ENCODE measurements around the gene TMEM132C.

The TMEM132C gene

GRCh38 chr12:128288357-128288756, 21.4 kb downstream of the TMEM132C start:
- no peak for DNase-seq (ENCODE audit: low spot score)

- DNase-seq (ENCODE audit: low spot score), result no peak
Measured at GRCh38 chr12:128288896-128289295, 21.9 kb downstream of the TMEM132C start.

DNA sequence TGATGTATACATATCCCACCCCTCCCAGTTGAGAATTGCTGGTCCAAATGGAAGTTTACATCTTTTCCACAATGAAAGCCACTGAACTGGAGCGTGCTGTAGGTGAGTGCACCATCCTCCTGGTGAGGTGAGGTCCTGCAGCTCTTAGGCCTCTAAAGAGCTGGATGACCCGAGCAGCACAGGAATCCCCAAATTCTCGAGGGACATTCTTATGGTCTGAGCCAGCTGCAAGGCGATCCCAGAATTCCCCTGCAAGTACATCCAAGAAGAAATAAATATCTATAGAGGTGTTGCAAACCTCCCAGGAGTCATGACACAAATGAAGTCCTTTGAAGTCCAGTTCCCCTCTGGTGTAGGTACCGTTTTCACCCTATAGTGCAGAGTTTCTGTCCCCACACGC, 24.0 kb downstream of the TMEM132C start:
- DNase-seq (ENCODE audit: low spot score), result no peak

DNA sequence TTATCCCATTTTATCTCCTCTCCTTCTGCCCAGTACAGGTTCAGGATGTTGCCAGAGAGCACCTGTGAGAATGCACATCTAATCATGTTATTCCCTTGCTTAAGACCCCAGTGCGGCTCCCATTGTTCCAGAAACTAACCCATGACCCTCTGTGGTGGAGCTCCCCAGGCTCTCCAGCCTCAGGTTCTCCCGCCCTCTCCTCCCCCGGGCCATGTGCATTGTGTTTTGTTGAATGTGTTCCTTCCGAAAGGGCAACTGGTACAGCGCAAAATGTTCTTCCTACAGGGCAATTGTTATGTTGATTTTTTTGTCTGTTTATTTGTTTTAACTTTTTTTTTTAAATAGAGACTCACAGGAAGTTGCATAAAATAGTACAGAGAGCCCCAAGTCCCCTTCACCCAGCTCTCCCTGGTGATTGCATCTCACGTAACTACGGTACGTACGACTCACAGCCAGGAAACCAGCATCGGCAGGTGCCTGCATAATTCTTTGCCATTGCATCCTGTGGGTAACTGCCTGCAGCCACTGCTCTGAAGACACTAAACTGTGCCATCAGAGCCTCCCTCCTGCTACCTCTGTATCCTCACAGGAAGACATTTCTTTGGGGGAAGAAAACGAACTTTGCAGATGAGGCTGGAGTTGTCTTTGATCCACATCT, 31.2 kb downstream of the TMEM132C start:
- DNase-seq (ENCODE audit: low spot score), result no peak

GRCh38 chr12:128305336-128305892, 38.4 kb downstream of the TMEM132C start:
- no peak for DNase-seq (ENCODE audit: low spot score)

- DNase-seq (ENCODE audit: low spot score), result no peak
Measured at GRCh38 chr12:128307791-128308190, 40.8 kb downstream of the TMEM132C start.

DNA sequence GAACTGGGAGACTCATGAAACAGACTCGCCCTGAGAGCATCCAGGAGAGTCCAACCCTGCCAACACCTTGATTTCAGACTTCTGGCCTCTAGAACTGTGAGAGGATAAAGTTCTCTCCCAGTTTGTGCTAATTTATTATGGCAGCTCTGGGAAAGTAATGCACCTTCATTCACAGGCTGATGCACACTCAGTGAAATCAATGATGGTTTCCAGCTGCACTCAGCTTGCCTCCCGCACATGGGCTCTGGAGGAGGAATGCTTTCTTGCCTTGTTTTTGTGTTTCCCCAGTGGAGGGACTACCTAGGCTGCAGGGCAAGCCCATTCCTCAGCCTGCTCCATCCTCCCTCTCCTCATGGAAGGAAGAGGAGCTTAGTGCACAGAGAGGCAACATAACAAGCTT, 45.7 kb downstream of the TMEM132C start:
- no peak for DNase-seq (ENCODE audit: low spot score)

DNA sequence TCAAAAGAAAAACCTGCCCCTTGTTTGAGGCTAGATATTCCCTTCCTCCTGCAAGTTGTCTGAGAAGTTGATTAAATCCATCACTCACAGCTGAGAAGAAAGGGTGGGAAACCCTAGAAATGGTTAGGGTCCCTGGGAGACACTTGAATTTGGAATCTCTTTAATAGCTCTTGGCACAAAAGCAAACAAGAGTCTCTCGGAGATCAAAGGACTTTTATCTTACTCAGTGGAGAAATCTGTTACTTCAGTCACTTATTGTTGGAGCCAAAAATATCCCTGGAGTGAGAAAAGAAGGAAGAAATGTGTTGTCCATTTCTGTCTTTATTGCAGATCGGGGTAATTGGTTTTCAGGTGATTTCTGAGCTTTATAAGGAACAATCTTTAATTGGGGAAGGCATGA, 47.0 kb downstream of the TMEM132C start:
- no peak for DNase-seq (ENCODE audit: low spot score)

DNA sequence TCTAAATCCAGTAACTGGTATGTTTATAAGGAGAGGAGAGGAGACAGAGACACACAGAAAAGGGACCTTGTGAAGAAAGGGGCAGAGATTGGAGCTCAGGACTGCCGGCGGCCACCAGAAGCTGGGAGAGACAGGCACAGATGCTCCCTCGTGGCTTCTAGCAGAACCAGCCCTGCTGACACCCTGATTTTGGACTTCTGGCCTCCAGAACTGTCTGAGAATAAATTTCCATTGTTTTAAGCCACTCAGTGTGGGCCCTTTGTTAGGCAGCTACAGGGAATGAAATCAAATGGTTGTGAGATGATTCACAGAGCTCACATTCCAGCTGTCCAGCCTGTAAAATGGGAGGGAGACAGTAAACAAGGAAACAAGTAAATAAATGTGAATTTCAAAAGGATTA, 47.6 kb downstream of the TMEM132C start:
- DNase-seq (ENCODE audit: low spot score), result peak; percentile 80

- no peak for DNase-seq (ENCODE audit: low spot score)
Measured at GRCh38 chr12:128316078-128316477, 49.1 kb downstream of the TMEM132C start.

DNA sequence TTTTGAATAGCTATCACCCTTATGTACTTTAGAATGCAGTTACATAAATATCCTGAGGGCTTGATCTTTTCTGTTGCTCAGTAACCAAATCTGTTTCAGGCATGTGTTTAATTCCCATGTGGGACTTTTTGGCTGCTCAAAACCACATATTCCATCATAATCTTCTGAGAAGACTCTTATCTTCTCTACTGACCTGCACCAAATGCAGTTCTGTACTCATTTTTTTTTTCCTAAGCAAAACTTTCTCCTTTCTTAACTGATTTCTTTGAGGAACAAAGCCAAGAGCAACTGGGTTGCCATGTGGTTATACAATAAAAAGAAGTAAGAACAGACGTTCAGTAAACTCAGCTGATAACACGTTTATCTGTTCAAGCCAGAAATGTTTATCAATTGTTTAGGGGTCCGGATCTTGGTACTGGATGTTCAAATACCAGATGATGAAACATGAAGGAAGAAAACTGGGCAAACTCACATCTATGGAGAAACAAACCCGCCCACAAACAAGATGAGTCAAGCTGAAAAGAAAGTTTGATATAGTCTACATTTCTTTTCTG, 50.1 kb downstream of the TMEM132C start:
- no peak for DNase-seq (ENCODE audit: low spot score)

DNA sequence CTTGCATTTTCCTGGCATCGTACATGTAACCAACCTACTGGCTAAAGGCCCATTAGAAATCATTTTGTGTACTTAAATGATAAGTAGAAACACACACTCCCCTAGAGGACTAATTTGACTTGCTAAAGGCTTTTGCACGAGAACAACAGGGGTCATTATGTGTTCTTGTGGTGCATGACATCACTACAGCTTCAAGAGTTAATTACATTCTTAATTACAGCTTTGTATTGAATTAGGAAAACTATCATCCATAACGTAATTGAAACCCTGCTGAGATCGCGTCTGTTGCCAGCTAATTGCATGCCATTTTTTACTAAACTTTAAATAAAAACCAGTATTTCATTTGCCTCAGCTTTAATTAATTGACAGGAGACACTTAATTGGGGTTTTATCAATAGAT, 51.4 kb downstream of the TMEM132C start:
- DNase-seq (ENCODE audit: low spot score), result peak; percentile 64

DNA sequence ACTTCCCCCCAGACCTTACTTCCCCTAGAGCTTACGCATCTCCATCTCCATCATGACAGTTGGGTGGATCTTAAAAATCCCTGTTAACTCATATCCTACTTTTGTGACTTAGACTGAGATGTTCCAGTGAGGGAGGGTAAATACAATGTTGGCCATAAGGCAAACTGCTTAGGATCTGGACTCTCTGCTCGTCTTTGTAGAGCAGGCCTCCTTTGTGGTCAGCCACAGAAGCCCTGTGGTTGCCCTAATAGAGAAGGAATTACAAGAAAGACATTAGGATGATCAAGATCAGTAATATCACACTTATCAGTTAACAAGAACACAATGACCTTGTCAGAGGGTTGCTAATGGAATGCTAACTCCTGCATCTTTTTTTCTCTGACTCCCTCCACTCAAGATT, 52.0 kb downstream of the TMEM132C start:
- no peak for DNase-seq (ENCODE audit: low spot score)

GRCh38 chr12:128322341-128322740, 55.4 kb downstream of the TMEM132C start:
- no peak for DNase-seq (ENCODE audit: low spot score)

DNA sequence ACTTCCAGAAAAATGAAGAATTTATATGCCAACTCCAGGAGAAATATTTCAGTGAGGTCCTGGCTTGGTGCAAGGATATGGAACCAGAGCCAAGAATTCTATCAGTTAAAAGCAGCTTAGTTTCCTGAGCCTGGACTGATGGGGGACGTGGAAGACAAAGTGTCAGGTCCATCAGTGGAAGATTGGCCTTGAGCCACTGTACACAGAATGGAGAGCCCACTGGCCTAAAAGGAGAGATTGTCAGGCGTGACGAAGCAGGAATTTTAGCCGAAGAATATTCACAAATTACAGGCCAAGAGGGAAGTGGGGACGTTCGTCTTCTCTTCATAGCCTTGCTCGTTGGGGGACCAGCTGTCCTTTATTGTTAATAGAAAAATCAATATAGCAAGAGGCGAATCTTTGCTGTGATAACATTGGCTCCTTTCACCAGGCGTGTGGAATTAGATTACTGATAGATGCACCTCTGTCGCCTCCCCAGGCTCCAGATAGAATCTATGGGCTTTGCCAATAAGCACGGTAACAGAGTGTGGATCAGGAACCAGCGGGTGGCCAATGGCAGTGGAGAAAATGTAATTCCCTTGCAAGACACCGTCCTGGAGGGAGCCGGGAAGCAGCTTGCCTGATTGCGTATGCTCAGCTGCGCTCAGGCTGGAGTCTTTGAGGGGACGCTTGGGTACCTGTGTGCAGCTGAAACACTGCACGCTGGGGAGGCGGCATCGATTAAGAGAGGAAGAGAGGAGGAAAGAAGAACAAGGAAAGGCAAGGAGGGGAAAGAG, 56.4 kb downstream of the TMEM132C start:
- no peak for DNase-seq (ENCODE audit: low spot score)

DNA sequence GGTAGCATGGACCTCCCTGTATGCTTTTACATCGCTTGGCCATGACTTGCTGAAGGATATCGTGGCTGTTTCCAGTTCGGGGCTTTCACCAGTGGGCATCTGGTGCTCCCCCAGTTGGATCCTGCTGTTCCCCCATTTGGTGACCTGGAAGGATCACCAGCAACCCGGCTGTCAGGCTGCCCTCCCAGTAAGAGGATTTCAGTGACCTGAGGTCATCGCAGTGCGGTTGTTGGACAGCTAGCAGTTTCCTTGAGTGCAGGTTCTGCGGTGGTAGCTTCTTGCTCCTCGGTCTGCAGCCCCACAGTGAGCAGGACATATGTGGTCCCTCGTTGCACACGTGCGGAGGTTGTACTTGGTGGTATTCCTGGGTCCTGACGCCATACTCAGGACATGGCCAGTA, 58.7 kb downstream of the TMEM132C start:
- no peak for DNase-seq (ENCODE audit: low spot score)

DNA sequence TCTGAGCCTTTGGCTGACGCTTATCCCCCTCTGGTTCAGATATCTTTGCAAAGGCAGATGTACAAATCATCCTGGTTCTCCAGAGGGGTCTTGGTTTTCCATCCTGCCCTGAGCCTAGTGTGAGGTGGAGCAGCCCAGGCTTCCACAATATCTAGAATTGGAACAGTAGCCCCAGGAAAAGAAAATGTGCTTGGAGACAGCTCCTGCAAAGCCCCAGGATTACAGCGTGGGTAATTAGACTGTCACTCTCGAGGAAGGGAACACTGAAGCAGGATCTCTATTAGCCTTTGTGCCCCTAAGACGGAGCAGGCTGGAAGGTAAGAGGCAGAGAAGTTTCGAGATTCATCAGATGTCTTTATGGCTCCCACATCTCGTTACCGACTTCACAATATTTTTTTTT, 59.4 kb downstream of the TMEM132C start:
- no peak for DNase-seq (ENCODE audit: low spot score)

DNA sequence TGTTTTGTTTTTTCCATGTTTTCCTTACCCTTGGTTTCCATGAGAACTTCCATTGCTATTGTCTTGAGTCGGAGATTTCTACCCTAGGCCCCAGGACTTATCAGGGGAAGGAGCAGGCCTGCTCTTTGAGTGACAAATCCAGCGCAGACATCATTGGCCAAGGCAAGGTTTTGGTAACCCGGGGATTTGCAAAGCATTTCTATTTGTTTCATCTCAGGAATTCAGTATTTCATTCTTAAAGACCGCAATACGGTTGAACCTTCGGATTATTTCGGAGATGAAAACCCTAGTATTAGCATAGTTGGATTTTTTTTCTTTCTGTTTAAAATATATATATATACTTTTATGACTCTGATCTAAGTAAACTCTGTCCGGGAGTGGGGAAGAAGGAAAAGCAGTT, 62.0 kb downstream of the TMEM132C start:
- no peak for DNase-seq (ENCODE audit: low spot score)

DNA sequence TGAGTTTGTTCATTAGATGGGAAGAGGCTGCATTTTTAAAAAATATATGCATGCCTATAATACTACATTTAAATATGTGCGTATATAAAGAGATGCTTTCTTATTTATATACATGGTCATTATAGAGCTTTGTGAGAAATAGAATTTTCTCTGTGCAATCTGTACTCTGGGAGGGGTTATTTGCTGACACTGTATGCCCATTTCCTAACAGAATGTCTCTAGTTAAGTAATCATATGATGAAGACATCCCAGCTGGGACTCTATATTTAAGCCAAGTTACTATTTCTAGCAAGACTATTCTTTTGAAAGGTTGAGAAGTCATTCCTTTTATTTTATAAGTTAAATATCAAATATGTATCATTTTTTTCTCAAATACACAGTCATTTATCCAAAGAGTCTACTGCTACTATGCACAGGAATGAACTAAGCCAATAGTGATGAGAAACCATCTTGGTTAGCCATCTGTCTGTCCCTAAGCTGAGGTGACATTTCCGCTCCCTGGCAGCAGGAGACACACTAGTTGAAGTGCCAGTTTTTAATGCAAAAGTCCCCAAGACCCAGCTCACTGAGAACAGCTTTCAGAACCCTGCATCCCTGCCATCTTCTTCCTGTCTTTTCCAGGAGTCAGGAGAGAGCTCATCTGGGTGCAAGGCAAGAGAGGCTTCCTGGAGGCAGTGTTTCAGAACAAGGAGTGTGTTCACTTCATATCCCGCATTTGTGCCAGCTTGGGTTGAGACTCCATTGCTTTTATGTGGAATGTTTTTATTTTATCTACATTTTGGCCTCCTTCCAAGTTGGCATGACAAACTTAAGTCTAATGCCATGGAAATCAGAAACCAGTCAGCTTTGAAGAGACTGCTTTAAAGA, 69.5 kb downstream of the TMEM132C start:
- DNase-seq (ENCODE audit: low spot score), result no peak

- DNase-seq (ENCODE audit: low spot score), result no peak
Measured at GRCh38 chr12:128337071-128337345, 70.0 kb downstream of the TMEM132C start.

DNA sequence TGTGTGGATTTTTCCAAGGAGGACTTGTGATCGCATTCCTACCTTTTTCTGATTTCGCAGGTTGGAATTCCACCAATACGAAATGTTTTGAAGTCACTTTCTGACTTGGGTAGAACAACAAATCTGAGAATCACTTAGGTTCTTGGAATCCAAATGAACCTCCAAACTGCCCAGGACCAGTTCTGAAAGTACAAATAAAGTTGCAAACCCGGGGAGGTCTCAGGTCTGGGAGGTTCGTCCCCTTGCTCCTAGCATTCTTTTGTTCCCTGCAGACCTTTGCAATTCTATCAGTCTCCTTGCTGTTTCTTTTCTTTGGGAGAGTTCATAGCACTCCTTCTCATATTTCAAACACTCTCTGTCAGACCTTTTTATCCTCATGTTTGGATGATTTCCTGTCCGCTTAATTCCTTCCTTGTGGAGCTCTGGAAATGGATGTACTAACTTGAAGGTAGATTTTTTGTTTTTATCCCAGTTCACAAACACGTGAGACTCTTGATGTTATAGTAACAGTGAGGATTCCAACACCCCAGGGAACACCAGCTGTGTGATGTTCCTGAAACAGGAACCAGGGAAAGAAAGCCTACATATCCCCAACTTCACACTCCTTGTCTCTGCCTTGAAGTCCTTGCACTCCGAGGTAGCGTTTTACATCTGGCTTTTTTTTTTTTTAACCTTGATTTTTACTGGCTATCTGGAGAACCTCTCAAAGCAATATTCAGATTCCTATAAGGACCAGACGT, 70.6 kb downstream of the TMEM132C start:
- no peak for DNase-seq (ENCODE audit: low spot score)
